Measurements from ENCODE around the gene ZFAND2B. TPM values are rescaled to one million over a fixed set of nuclear protein-coding genes. Genes with fewer than 3 reads are reported as not detected.

ZFAND2B gene
- total RNA-seq, 1 experiment from 2014 or later: 31.4 TPM

DNA sequence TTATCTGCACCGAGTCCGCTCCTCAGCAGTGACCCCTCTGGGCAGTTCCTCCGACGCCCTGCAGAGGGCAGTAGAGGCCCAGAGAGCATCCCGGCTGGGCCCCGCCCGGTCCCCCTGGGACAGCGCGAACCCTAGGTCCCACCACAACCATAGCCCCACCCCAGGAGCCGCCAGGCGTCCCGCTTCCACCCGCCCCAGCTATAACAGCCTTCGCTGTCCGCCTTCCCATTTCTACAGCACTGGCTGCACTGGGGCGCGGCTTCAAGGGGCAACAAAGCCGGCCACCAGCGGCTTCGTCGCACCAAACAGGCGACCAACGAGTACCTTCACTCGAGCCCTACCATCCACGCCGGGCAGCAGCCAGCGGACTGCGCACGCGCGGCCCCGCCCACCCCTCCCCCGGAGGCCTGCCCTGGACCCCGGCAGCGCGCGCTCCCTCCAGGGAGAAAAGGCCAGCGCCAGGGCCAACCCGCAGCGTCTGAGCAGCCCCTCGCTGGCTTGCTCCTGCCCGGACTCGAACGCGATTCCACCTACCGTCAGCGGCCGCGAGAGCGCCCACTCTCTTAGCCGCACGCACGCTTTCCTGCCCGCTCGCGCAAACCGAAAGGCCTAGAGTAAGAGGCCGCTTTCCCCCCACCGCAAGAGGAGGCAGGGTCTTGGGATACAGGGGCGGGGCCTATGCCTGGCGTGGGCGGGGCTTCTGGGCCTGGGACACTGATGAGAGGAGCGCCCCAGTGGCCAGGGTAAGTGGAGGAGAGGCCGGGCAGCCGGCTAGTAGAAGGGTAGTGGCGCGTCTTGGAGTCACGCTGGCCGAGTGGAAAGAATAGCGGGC, 46.2 kb upstream of the ZFAND2B start, which contains the start of gene NHEJ1:
Gene NHEJ1 (minus strand): TSS at position 630 of the 832 bp plus-strand sequence. CDS start 2,453 bp downstream, outside the sequence.
- H3K9me2 ChIP-seq (ENCODE audit: insufficient read depth): no peaks in the 10 kb centered on the region
- H3K79me2 ChIP-seq (ENCODE audit: insufficient read depth, low read length): no peaks in the 10 kb centered on the region
- CTCF ChIA-PET: interaction anchor here (0.9 to 2.6 kb wide), 6 partner anchors 51 to 369 kb away, joined by 3 to 7 read pairs (median 4); no protein-coding TSS in a partner anchor
- H3K9me3 ChIP-seq (ENCODE audit: control insufficient read depth in 1 of 2, insufficient read depth in 1 of 2, low read depth in 1 of 2, low read length in 2 of 2): no peaks in the 10 kb centered on the region
- H2AFZ ChIP-seq (ENCODE audit: low read depth, low read length, poor library complexity, severe bottlenecking): peak within 1 kb of the TSS; percentile 84
- H3K36me3 ChIP-seq (ENCODE audit: control insufficient read depth in 1 of 2, insufficient read depth in 2 of 2, low read length in 2 of 2): peaks cover 0 to 3% of the 10 kb centered on the region in 2 experiments; a peak in 2 of 4 replicates
- DNase-seq (ENCODE audit: low read depth, low spot score) (peak; percentile 88), ATAC-seq (peak; percentile 94)
- RAD21 ChIA-PET (ENCODE audit: low non-redundant PET in 1 of 2, low total read pairs in 2 of 2, uncharacterized antibody in 2 of 2, unreplicated experiment in 2 of 2): no interaction called here
- H4K20me1 ChIP-seq (ENCODE audit: insufficient read depth): no peaks in the 10 kb centered on the region
- peak within 1 kb of the TSS; percentile 72 for H3K9ac ChIP-seq (ENCODE audit: low read length)
- intact Hi-C loops (cut with micrococcal nuclease): loop anchor here (1.0 to 2.0 kb wide), 4 partner anchors 50 to 192 kb away; no protein-coding TSS in a partner anchor
- POLR2A ChIA-PET: interaction anchor here (1.4 kb wide), 1 partner anchor 159 kb away, joined by 5 read pairs; no protein-coding TSS in a partner anchor
- H3K4me3 ChIP-seq (replicated peaks in 1 of 2; ENCODE audit: low read depth in 1 of 2, low read length in 2 of 2): peak within 1 kb of the TSS; percentile 67 to 69
- no peaks in the 10 kb centered on the region for H3K27me3 ChIP-seq (ENCODE audit: insufficient read depth, low read length)
- peaks cover 5 to 16% of the 10 kb centered on the region in 2 experiments; a peak in 3 of 4 replicates for H3K4me1 ChIP-seq (ENCODE audit: control insufficient read depth in 1 of 2, insufficient read depth in 2 of 2, low read length in 2 of 2)
- peak within 1 kb of the TSS; percentile 78 for H3K4me2 ChIP-seq (ENCODE audit: low read length)
- peak within 1 kb of the TSS; percentile 82 for H3K27ac ChIP-seq (ENCODE audit: low read depth, low read length)
- no TSS peak for BruUV-seq (replicated peaks)
- TF ChIP-seq CEBPB (IDR thresholded peaks at IDR 0.05; ENCODE audit: low read depth) (no peak), CBX3 (IDR thresholded peaks at IDR 0.05; ENCODE audit: low read depth) (no peak), EZH2 (IDR thresholded peaks at IDR 0.05) (no peak), SRF (IDR thresholded peaks at IDR 0.05; ENCODE audit: low read depth) (no peak), POLR2A (IDR thresholded peaks at IDR 0.05; ENCODE audit: borderline replicate concordance, extremely low read depth, insufficient read depth, insufficient read length) (peak; percentile 86), ZNF274 (IDR thresholded peaks at IDR 0.05; ENCODE audit: low read depth, low read length) (no peak), EZH2phosphoT487 (IDR thresholded peaks at IDR 0.05; ENCODE audit: borderline replicate concordance) (no peak), YY1 (IDR thresholded peaks at IDR 0.05; ENCODE audit: extremely low read depth, insufficient replicate concordance, low read depth, low read length) (peak; percentile 12), RAD21 (IDR thresholded peaks at IDR 0.05; ENCODE audit: low read depth) (peak; percentile 95), ZFX (IDR thresholded peaks at IDR 0.05) (peak; percentile 95), JUND (IDR thresholded peaks at IDR 0.05) (no peak), SP1 (IDR thresholded peaks at IDR 0.05; ENCODE audit: low read depth) (peak; percentile 56), SIN3A (IDR thresholded peaks at IDR 0.05; ENCODE audit: low read depth) (peak; percentile 79; the same call in 1 of the 2 replicates), EGR1 (IDR thresholded peaks at IDR 0.05; ENCODE audit: low read depth) (peak; percentile 83), POLR2AphosphoS5 (IDR thresholded peaks at IDR 0.05; ENCODE audit: low read depth, low read length) (peak; percentile 64; the same call in 1 of the 2 replicates), TCF7L2 (IDR thresholded peaks at IDR 0.05; ENCODE audit: borderline replicate concordance, extremely low read depth, insufficient read depth, insufficient read length) (no peak)
- TF ChIP-seq, protein P1, sequence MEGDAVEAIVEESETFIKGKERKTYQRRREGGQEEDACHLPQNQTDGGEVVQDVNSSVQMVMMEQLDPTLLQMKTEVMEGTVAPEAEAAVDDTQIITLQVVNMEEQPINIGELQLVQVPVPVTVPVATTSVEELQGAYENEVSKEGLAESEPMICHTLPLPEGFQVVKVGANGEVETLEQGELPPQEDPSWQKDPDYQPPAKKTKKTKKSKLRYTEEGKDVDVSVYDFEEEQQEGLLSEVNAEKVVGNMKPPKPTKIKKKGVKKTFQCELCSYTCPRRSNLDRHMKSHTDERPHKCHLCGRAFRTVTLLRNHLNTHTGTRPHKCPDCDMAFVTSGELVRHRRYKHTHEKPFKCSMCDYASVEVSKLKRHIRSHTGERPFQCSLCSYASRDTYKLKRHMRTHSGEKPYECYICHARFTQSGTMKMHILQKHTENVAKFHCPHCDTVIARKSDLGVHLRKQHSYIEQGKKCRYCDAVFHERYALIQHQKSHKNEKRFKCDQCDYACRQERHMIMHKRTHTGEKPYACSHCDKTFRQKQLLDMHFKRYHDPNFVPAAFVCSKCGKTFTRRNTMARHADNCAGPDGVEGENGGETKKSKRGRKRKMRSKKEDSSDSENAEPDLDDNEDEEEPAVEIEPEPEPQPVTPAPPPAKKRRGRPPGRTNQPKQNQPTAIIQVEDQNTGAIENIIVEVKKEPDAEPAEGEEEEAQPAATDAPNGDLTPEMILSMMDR (IDR thresholded peaks at IDR 0.05 in 2 of 3, conservative IDR thresholded peaks at IDR 0.05 in 1 of 3; ENCODE audit: borderline replicate concordance in 1 of 3, insufficient read depth in 1 of 3, low read depth in 2 of 3, low read length in 2 of 3): peak; percentile 94 to 99 (median 95)
- TF ChIP-seq, protein P2, sequence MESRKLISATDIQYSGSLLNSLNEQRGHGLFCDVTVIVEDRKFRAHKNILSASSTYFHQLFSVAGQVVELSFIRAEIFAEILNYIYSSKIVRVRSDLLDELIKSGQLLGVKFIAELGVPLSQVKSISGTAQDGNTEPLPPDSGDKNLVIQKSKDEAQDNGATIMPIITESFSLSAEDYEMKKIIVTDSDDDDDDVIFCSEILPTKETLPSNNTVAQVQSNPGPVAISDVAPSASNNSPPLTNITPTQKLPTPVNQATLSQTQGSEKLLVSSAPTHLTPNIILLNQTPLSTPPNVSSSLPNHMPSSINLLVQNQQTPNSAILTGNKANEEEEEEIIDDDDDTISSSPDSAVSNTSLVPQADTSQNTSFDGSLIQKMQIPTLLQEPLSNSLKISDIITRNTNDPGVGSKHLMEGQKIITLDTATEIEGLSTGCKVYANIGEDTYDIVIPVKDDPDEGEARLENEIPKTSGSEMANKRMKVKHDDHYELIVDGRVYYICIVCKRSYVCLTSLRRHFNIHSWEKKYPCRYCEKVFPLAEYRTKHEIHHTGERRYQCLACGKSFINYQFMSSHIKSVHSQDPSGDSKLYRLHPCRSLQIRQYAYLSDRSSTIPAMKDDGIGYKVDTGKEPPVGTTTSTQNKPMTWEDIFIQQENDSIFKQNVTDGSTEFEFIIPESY (IDR thresholded peaks at IDR 0.05; ENCODE audit: extremely low read depth, insufficient replicate concordance, low read length): no peak
- TF ChIP-seq, protein P3, sequence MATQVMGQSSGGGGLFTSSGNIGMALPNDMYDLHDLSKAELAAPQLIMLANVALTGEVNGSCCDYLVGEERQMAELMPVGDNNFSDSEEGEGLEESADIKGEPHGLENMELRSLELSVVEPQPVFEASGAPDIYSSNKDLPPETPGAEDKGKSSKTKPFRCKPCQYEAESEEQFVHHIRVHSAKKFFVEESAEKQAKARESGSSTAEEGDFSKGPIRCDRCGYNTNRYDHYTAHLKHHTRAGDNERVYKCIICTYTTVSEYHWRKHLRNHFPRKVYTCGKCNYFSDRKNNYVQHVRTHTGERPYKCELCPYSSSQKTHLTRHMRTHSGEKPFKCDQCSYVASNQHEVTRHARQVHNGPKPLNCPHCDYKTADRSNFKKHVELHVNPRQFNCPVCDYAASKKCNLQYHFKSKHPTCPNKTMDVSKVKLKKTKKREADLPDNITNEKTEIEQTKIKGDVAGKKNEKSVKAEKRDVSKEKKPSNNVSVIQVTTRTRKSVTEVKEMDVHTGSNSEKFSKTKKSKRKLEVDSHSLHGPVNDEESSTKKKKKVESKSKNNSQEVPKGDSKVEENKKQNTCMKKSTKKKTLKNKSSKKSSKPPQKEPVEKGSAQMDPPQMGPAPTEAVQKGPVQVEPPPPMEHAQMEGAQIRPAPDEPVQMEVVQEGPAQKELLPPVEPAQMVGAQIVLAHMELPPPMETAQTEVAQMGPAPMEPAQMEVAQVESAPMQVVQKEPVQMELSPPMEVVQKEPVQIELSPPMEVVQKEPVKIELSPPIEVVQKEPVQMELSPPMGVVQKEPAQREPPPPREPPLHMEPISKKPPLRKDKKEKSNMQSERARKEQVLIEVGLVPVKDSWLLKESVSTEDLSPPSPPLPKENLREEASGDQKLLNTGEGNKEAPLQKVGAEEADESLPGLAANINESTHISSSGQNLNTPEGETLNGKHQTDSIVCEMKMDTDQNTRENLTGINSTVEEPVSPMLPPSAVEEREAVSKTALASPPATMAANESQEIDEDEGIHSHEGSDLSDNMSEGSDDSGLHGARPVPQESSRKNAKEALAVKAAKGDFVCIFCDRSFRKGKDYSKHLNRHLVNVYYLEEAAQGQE (IDR thresholded peaks at IDR 0.05; ENCODE audit: low read depth): no peak
